AG08395 (cell line): ENCODE measurements around the gene EXOC4.

ENCODE experiments used
- DNase-seq: peaks from one replicate; pipeline ENCODE4 v3.0.0; 2012; ENCODE audit warnings: mixed read lengths, low spot score

EXOC4 gene

GRCh38 chr7:133573554-133574265 lies 320.8 kb downstream of the EXOC4 start:
- DNase-seq, result no peak

GRCh38 chr7:133575726-133576440 lies 323.0 kb downstream of the EXOC4 start:
- peak; percentile 16 for DNase-seq

- no peak for DNase-seq
Observed at GRCh38 chr7:133576612-133577168, 323.8 kb downstream of the EXOC4 start.

GRCh38 chr7:133582766-133583523 lies 330.1 kb downstream of the EXOC4 start:
- peak; percentile 62 for DNase-seq

GRCh38 chr7:133583545-133584171 lies 330.8 kb downstream of the EXOC4 start:
- no peak for DNase-seq

GRCh38 chr7:133584956-133585668 lies 332.2 kb downstream of the EXOC4 start:
- no peak for DNase-seq

- no peak for DNase-seq
Observed at GRCh38 chr7:133586253-133586652, 333.4 kb downstream of the EXOC4 start.

- no peak for DNase-seq
Observed at GRCh38 chr7:133587903-133588302, 335.0 kb downstream of the EXOC4 start.

GRCh38 chr7:133590795-133591194 lies 337.9 kb downstream of the EXOC4 start:
- no peak for DNase-seq

GRCh38 chr7:133591704-133592340 lies 338.9 kb downstream of the EXOC4 start:
- DNase-seq, result no peak

GRCh38 chr7:133593561-133593960 lies 340.7 kb downstream of the EXOC4 start:
- DNase-seq, result no peak

GRCh38 chr7:133601617-133602016 lies 348.7 kb downstream of the EXOC4 start:
- DNase-seq, result no peak

GRCh38 chr7:133602291-133602690 lies 349.4 kb downstream of the EXOC4 start:
- DNase-seq, result peak; percentile 16

GRCh38 chr7:133606991-133607390 lies 354.1 kb downstream of the EXOC4 start:
- DNase-seq, result no peak

- DNase-seq, result no peak
Observed at GRCh38 chr7:133609806-133610205, 356.9 kb downstream of the EXOC4 start.

GRCh38 chr7:133611955-133612354 lies 359.1 kb downstream of the EXOC4 start:
- no peak for DNase-seq

- DNase-seq, result no peak
Observed at GRCh38 chr7:133613250-133613790, 360.4 kb downstream of the EXOC4 start.

GRCh38 chr7:133614251-133614650 lies 361.4 kb downstream of the EXOC4 start:
- DNase-seq, result no peak

- no peak for DNase-seq
Observed at GRCh38 chr7:133618970-133619369, 366.1 kb downstream of the EXOC4 start.

- no peak for DNase-seq
Observed at GRCh38 chr7:133619491-133619890, 366.6 kb downstream of the EXOC4 start.

GRCh38 chr7:133623721-133624120 lies 370.8 kb downstream of the EXOC4 start:
- DNase-seq, result no peak
